Glutamatergic neuron (in vitro differentiated cells): Measurements from ENCODE around the gene CDS1. TPM values are rescaled to one million over a fixed set of nuclear protein-coding genes. Genes with fewer than 3 reads are reported as not detected.

ENCODE experiments used
- DNase-seq: peaks from one replicate; pipeline ENCODE4 v3.0.0; 2022
- H3K27ac Mint-ChIP-seq: one replicate; pipeline ENCODE4 v1.8.0; 2020; ENCODE audit warnings: mild to moderate bottlenecking, mixed read lengths, inconsistent platforms; ENCODE audit not compliant: unreplicated experiment
- H3K27me3 Mint-ChIP-seq: one replicate; pipeline ENCODE4 v1.8.0; 2020; ENCODE audit warnings: mild to moderate bottlenecking, moderate library complexity, mixed read lengths, inconsistent platforms; ENCODE audit not compliant: unreplicated experiment
- H3K36me3 Mint-ChIP-seq: one replicate; pipeline ENCODE4 v1.8.0; 2020; ENCODE audit warnings: mild to moderate bottlenecking, mixed read lengths, inconsistent platforms; ENCODE audit not compliant: unreplicated experiment
- H3K4me1 Mint-ChIP-seq: one replicate; pipeline ENCODE4 v1.8.0; 2020; ENCODE audit warnings: mild to moderate bottlenecking, low read depth, mixed read lengths, inconsistent platforms; ENCODE audit not compliant: unreplicated experiment
- H3K4me3 Mint-ChIP-seq: one replicate; pipeline ENCODE4 v1.8.0; 2020; ENCODE audit warnings: mild to moderate bottlenecking, mixed read lengths, inconsistent platforms; ENCODE audit not compliant: unreplicated experiment
- H3K9me3 Mint-ChIP-seq: one replicate; pipeline ENCODE4 v1.8.0; 2020; ENCODE audit warnings: mild to moderate bottlenecking, moderate library complexity, mixed read lengths, inconsistent platforms; ENCODE audit not compliant: unreplicated experiment
- CTCF ChIP-seq: fragments of 200-600 bp; sonication (generic); IDR thresholded peaks from one replicate; pipeline ENCODE4 v1.5.0; 2021; ENCODE audit not compliant: partially characterized antibody, unreplicated experiment
- total RNA-seq: library from RNA; stranded (reverse); fragmentation: NEBNext Ultra II Directional; extraction: Animal tissue kit (Norgen Biotek cat#: 25700); gene quantifications from one replicate; pipeline ENCODE4 v1.2.1, GENCODE V29; 2021; ENCODE audit not compliant: unreplicated experiment

The CDS1 gene
- total RNA-seq, 1 donor from 2014 or later, result 1.3 TPM

- Mint-ChIP-seq H3K27me3 (peaks cover 2% of the 10 kb centered on the region), H3K27ac (no peak overlapping the region), H3K9me3 (peaks cover under 1% of the 10 kb centered on the region), H3K4me1 (no peaks in the 10 kb centered on the region), H3K4me3 (no peak overlapping the region), H3K36me3 (no peaks in the 10 kb centered on the region)
- no peak for DNase-seq
- TF ChIP-seq CTCF, result no peak
Observed at GRCh38 chr4:84688605-84689004, 105.7 kb downstream of the CDS1 start.

GRCh38 chr4:84689197-84689596 lies 106.3 kb downstream of the CDS1 start:
- H3K4me3 Mint-ChIP-seq, result no peak overlapping the region
- no peak overlapping the region for H3K27ac Mint-ChIP-seq
- peaks cover 2% of the 10 kb centered on the region for H3K27me3 Mint-ChIP-seq
- no peak for DNase-seq
- H3K36me3 Mint-ChIP-seq, result no peaks in the 10 kb centered on the region
- H3K9me3 Mint-ChIP-seq, result no peaks in the 10 kb centered on the region
- TF ChIP-seq CTCF, result no peak
- no peaks in the 10 kb centered on the region for H3K4me1 Mint-ChIP-seq

- Mint-ChIP-seq H3K4me1 (no peaks in the 10 kb centered on the region), H3K4me3 (no peak overlapping the region), H3K36me3 (no peaks in the 10 kb centered on the region), H3K27me3 (peaks cover 2% of the 10 kb centered on the region), H3K27ac (no peak overlapping the region), H3K9me3 (no peaks in the 10 kb centered on the region)
- no peak for TF ChIP-seq CTCF
- DNase-seq, result no peak
Observed at GRCh38 chr4:84690481-84690880, 107.6 kb downstream of the CDS1 start.

- Mint-ChIP-seq H3K27me3 (peaks cover 2% of the 10 kb centered on the region), H3K9me3 (no peaks in the 10 kb centered on the region), H3K36me3 (no peaks in the 10 kb centered on the region), H3K4me3 (no peak overlapping the region), H3K4me1 (no peaks in the 10 kb centered on the region), H3K27ac (no peak overlapping the region)
- DNase-seq, result no peak
- TF ChIP-seq CTCF, result no peak
Observed at GRCh38 chr4:84691170-84691691, 108.3 kb downstream of the CDS1 start.

- peaks cover 2% of the 10 kb centered on the region for H3K27me3 Mint-ChIP-seq
- no peaks in the 10 kb centered on the region for H3K9me3 Mint-ChIP-seq
- no peak for TF ChIP-seq CTCF
- no peak overlapping the region for H3K27ac Mint-ChIP-seq
- no peaks in the 10 kb centered on the region for H3K4me1 Mint-ChIP-seq
- no peak for DNase-seq
- no peaks in the 10 kb centered on the region for H3K36me3 Mint-ChIP-seq
- no peak overlapping the region for H3K4me3 Mint-ChIP-seq
Observed at GRCh38 chr4:84691800-84692199, 108.9 kb downstream of the CDS1 start.
